DOHH2 (cell line): Measurements from ENCODE around the gene SERPINC1.
"Not testable (repeated sequence)": the region's sequence is repeated elsewhere in the genome, so short reads cannot be mapped to it uniquely, and the experiment has no call there.

Experiments
- H3F3A ChIP-seq: fragments of 200-600 bp; sonication (generic), shearing (Covaris generic); 2 replicates; pipeline ENCODE4 v1.6.0; 2016; ENCODE audit warnings: antibody characterized with exemption, mild to moderate bottlenecking; ENCODE audit not compliant: control insufficient read depth, insufficient read depth
- H3K27ac ChIP-seq: fragments of 200-600 bp; sonication (generic); 2 replicates; pipeline ENCODE4 v1.5.1; 2014; ENCODE audit warnings: low read depth, mild to moderate bottlenecking, low read length, moderate library complexity
- H3K27me3 ChIP-seq: fragments of 200-600 bp; sonication (generic); 2 replicates; pipeline ENCODE4 v1.6.1; 2014; ENCODE audit warnings: mild to moderate bottlenecking, low read length, mixed read lengths; ENCODE audit not compliant: control insufficient read depth
- H3K36me3 ChIP-seq: fragments of 200-600 bp; sonication (generic); 2 replicates; pipeline ENCODE4 v1.6.1; 2014; ENCODE audit warnings: mild to moderate bottlenecking, low read length, moderate library complexity, mixed read lengths; ENCODE audit not compliant: control insufficient read depth
- H3K4me1 ChIP-seq: fragments of 200-600 bp; sonication (generic); 2 replicates; pipeline ENCODE4 v1.6.1; 2014; ENCODE audit warnings: mild to moderate bottlenecking, low read length, mixed read lengths; ENCODE audit not compliant: control insufficient read depth
- H3K4me2 ChIP-seq: fragments of 200-600 bp; sonication (generic); 2 replicates; pipeline ENCODE4 v1.6.0; 2014; ENCODE audit warnings: mild to moderate bottlenecking, low read length, moderate library complexity
- H3K4me3 ChIP-seq: fragments of 200-600 bp; sonication (generic); 2 replicates; pipeline ENCODE4 v1.5.1; 2014; ENCODE audit warnings: mild to moderate bottlenecking, low read length, mixed read lengths
- H3K79me2 ChIP-seq: fragments of 200-600 bp; sonication (generic); 2 replicates; pipeline ENCODE4 v1.6.1; 2014; ENCODE audit warnings: mild to moderate bottlenecking, low read length, mixed read lengths; ENCODE audit not compliant: control insufficient read depth
- H3K9me2 ChIP-seq: fragments of 200-600 bp; sonication (generic); replicated peaks from 2 replicates; pipeline ENCODE4 v1.6.1; 2014; ENCODE audit warnings: mild to moderate bottlenecking, low read length, mixed read lengths; ENCODE audit not compliant: control insufficient read depth
- H3K9me3 ChIP-seq: fragments of 200-600 bp; sonication (generic); 2 replicates; pipeline ENCODE4 v1.6.1; 2014; ENCODE audit warnings: antibody characterized with exemption, low read length, mixed read lengths; ENCODE audit not compliant: control insufficient read depth, insufficient read depth
- H4K20me1 ChIP-seq: fragments of 200-600 bp; sonication (generic); 2 replicates; pipeline ENCODE4 v1.6.0; 2014; ENCODE audit warnings: low read depth, mild to moderate bottlenecking, antibody characterized with exemption, low read length, moderate library complexity; ENCODE audit not compliant: control insufficient read depth, insufficient read depth
- EZH2phosphoT487 ChIP-seq: fragments of 200-600 bp; sonication (generic); IDR thresholded peaks from 2 replicates; pipeline ENCODE4 v1.6.1; 2017; ENCODE audit warnings: borderline replicate concordance, mild to moderate bottlenecking, antibody characterized with exemption, low read length, moderate library complexity, mixed read lengths
- TF ChIP-seq, protein P1 (sequence below): fragments of 200-600 bp; sonication (generic); IDR thresholded peaks from one replicate; pipeline ENCODE4 v1.5.1; 2014; ENCODE audit warnings: antibody characterized with exemption, mild to moderate bottlenecking, low read depth, low read length; ENCODE audit not compliant: poor library complexity, severe bottlenecking

The SERPINC1 gene

DNA sequence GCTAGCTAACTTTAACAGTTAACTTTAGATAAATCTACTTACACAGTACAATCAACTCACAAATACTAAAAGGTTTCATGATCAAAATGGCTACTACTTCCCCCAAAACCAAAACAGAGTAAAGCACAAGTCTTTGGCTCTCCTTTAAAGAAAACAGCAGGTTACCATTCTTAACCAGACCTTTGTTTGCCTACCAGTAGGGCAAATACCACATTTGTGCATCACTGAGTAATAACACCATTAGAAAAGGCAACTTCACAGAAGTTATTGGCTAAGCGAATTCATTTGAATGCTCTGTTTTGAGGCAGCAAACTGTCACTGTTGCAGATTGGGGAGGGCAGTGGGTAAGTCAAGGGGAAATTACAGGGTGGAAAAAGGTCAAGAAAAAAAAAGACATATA is 17.3 kb upstream of the SERPINC1 start:
- Histone ChIP-seq H3K9me2 (no peaks in the 10 kb centered on the region), H3K36me3 (peaks cover 46% of the 10 kb centered on the region), H3K9me3 (no peaks in the 10 kb centered on the region), H3K79me2 (no peaks in the 10 kb centered on the region), H3K4me2 (no peak overlapping the region), H3K27me3 (no peaks in the 10 kb centered on the region), H4K20me1 (no peaks in the 10 kb centered on the region), H3K4me3 (no peak overlapping the region), H3K27ac (no peak overlapping the region), H3F3A (0 out of 2 replicates have a peak, but pooled peaks cover 4% of the 10 kb centered on the region), H3K4me1 (no peaks in the 10 kb centered on the region)
- no peak for TF ChIP-seq EZH2phosphoT487
- TF ChIP-seq, protein P1, sequence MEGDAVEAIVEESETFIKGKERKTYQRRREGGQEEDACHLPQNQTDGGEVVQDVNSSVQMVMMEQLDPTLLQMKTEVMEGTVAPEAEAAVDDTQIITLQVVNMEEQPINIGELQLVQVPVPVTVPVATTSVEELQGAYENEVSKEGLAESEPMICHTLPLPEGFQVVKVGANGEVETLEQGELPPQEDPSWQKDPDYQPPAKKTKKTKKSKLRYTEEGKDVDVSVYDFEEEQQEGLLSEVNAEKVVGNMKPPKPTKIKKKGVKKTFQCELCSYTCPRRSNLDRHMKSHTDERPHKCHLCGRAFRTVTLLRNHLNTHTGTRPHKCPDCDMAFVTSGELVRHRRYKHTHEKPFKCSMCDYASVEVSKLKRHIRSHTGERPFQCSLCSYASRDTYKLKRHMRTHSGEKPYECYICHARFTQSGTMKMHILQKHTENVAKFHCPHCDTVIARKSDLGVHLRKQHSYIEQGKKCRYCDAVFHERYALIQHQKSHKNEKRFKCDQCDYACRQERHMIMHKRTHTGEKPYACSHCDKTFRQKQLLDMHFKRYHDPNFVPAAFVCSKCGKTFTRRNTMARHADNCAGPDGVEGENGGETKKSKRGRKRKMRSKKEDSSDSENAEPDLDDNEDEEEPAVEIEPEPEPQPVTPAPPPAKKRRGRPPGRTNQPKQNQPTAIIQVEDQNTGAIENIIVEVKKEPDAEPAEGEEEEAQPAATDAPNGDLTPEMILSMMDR: no peak

DNA sequence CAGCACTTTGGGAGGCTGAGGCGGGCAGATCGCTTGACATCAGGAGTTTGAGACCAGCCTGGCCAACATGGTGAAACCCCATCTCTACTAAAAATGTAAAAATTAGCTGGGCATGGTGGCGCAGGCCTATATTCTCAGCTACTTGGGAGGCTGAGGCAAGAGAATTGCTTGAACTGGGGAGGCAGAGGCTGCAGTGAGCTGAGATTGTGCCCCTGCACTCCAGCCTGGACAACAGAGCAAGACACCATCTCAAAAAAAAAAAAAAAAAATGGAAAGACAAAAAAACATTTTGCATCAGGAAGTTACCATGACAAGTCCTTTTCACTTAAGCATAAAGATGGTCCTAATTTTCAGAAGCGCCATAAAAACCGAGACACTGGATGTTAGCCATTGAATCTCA is 13.4 kb upstream of the SERPINC1 start:
- not testable (repeated sequence) for H3K27ac ChIP-seq, H3F3A ChIP-seq, H3K9me2 ChIP-seq, H3K79me2 ChIP-seq, H3K4me1 ChIP-seq, H4K20me1 ChIP-seq, H3K4me3 ChIP-seq, H3K9me3 ChIP-seq, H3K4me2 ChIP-seq, H3K27me3 ChIP-seq
- peaks cover 15% of the 10 kb centered on the region for H3K36me3 ChIP-seq

DNA sequence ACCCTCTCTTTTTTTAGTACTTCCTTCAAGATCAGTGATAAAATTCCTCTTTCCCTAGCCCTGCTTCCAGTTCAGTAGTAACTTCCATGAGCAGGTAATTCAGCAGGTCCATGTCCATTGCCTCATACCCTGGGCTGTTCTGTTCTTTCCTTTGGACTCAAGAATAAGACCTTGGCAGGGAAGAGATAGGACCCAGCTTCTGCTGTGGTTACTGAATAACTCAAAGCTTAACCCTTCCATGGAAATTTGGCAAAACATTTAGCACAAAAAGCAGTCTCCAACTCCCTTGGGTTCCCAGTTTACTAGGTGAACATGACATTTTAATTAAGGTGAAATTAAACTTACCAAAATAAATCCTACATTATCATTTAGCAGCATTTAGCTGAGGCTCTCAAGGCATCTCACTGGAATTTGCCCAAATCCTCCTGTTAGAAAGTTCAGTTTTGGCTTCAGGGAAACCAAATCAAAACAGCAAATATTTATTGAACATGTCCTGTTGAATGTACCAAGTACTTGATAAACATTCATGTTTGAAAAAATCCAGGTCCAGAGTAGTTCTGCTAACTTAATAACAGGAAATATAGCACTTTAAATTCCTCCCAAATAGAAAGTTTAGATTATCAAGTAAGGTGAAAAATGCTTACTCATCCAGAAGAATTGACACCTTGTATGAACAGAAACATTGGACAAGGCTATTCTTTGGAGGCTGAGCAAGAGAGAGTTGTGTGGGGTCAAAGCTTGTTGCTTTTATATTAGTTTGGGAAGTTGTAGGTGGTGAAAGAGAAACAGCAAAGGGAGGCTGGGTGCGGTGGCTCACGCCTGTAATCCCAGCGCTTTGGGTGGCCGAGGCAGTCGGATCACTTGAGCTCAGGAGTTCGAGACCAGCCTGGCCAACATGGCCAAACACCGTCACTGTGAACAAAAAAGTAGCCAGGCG is 8.4 kb upstream of the SERPINC1 start:
- Histone ChIP-seq H3K4me3 (no peak overlapping the region), H3K27me3 (0 out of 2 replicates have a peak, but pooled peaks cover 3% of the 10 kb centered on the region), H3K9me2 (no peaks in the 10 kb centered on the region), H4K20me1 (no peaks in the 10 kb centered on the region), H3K27ac (no peak overlapping the region), H3K79me2 (no peaks in the 10 kb centered on the region), H3K36me3 (no peaks in the 10 kb centered on the region), H3K4me2 (no peak overlapping the region), H3F3A (peaks cover 3% of the 10 kb centered on the region; the same call in 1 of the 2 replicates), H3K4me1 (no peaks in the 10 kb centered on the region), H3K9me3 (no peaks in the 10 kb centered on the region)
- TF ChIP-seq, protein P1: no peak
- TF ChIP-seq EZH2phosphoT487: no peak

DNA sequence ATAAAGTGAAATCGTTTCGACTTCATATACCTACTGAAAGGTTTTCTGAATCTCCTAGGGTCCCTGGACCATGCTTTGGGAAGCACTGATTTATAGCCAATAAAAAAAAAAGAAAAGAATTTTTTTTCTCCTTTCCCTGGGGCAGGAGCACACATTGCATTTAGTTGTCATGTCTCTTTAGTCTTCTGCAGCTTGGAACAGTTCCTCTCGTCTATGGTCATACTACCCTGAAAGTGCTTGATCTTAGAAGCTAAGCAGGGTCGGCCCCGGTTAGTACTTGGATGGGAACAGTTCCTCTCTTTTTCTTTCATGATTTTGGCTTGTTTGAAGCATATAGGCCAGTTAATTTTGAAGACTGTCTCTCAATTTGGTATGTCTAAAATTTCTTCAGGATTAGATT is 3.7 kb upstream of the SERPINC1 start:
- Histone ChIP-seq H3K4me1 (no peaks in the 10 kb centered on the region), H3K4me3 (no peak overlapping the region), H3K27ac (no peak overlapping the region), H3K79me2 (no peaks in the 10 kb centered on the region), H3K36me3 (no peaks in the 10 kb centered on the region), H3K4me2 (no peak overlapping the region), H3K9me2 (no peaks in the 10 kb centered on the region), H3F3A (no peaks in the 10 kb centered on the region), H3K9me3 (no peaks in the 10 kb centered on the region), H4K20me1 (no peaks in the 10 kb centered on the region), H3K27me3 (0 out of 2 replicates have a peak, but pooled peaks cover 3% of the 10 kb centered on the region)
- TF ChIP-seq EZH2phosphoT487: no peak
- TF ChIP-seq, protein P1: no peak
